ENCODE measurements around the gene FASN. TPM values are rescaled to one million over a fixed set of nuclear protein-coding genes. Genes with fewer than 3 reads are reported as not detected.

The FASN gene
- total RNA-seq, 2 experiments from 2014 or later, result 111 to 364 TPM

DNA sequence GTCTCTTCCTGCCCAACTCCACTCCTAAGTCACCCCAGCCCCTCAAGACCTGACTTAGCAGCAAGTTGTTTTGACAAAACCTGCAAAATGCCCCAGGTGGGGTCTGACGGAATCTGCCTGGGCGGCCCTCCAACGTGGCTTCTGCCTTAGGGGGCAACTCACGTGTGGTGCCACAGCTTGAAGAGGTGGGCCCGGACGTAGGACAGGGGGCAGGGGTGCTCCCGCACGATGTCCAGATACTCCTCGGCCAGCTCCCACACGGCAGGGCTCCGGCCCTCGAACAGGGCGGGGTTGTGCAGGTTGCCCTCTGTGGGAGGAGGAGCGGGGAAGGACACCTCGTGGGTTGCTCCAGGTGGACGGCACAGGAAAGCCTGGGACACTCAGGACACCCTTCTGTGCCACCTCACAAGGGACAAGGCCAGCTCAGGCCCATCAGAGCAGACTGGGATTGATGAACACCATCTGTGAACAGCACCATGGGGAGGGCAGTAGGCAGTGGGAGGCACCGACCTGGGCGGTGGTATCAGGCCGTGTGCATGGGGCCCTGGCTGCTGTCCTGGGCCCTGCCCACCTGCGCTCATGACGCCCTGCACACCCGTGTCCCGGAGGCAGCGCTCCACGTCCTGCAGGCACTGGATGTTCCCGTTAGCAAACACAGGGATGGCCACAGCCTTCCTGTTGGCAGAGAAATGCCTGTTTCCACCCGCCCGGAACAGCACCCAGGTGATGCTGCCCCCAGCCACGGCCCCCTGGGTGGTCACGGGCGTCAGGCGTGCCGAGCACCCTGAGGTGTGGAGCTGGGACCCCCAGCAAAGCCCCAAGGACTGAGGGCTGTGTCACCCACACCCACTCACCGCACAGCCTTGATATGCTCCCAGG is 36.8 kb downstream of the FASN start:
- no peaks in the 10 kb centered on the region; the same call in 1 of the 2 replicates for H4K20me1 ChIP-seq (ENCODE audit: insufficient read depth, low read length)
- no peak overlapping the region for H3K4me2 ChIP-seq (ENCODE audit: low read length)
- no peaks in the 10 kb centered on the region for H3K9me3 ChIP-seq (ENCODE audit: low read length)
- no peak overlapping the region for H2AFZ ChIP-seq (ENCODE audit: low read length)
- CTCF ChIA-PET (ENCODE audit: unreplicated experiment), result no interaction called here
- peaks cover 18% of the 10 kb centered on the region; the same call in 1 of the 2 replicates for H3K79me2 ChIP-seq (ENCODE audit: insufficient read depth, low read depth, low read length)
- POLR2A ChIA-PET, result no interaction called here
- H3K9me2 ChIP-seq (ENCODE audit: insufficient read depth, low read length), result no peaks in the 10 kb centered on the region
- intact Hi-C loops (cut with micrococcal nuclease; ENCODE audit: unreplicated experiment), result no loop called here
- H3K36me3 ChIP-seq (ENCODE audit: insufficient read depth, low read length), result peaks cover 78% of the 10 kb centered on the region
- no peak for DNase-seq (ENCODE audit: low spot score)
- TF ChIP-seq, protein P1, sequence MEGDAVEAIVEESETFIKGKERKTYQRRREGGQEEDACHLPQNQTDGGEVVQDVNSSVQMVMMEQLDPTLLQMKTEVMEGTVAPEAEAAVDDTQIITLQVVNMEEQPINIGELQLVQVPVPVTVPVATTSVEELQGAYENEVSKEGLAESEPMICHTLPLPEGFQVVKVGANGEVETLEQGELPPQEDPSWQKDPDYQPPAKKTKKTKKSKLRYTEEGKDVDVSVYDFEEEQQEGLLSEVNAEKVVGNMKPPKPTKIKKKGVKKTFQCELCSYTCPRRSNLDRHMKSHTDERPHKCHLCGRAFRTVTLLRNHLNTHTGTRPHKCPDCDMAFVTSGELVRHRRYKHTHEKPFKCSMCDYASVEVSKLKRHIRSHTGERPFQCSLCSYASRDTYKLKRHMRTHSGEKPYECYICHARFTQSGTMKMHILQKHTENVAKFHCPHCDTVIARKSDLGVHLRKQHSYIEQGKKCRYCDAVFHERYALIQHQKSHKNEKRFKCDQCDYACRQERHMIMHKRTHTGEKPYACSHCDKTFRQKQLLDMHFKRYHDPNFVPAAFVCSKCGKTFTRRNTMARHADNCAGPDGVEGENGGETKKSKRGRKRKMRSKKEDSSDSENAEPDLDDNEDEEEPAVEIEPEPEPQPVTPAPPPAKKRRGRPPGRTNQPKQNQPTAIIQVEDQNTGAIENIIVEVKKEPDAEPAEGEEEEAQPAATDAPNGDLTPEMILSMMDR (conservative IDR thresholded peaks at IDR 0.05; ENCODE audit: low read length), result no peak
- TF ChIP-seq EZH2phosphoT487 (IDR thresholded peaks at IDR 0.05; ENCODE audit: borderline replicate concordance, low read depth, low read length), result no peak
- no peak overlapping the region for H3K4me3 ChIP-seq (ENCODE audit: low read depth, low read length, poor library complexity, severe bottlenecking)
- no TSS peak for BruUV-seq (replicated peaks)
- no peak overlapping the region for H3K27ac ChIP-seq (ENCODE audit: low read depth, low read length, poor library complexity, severe bottlenecking)
- peaks cover 17% of the 10 kb centered on the region for H3K4me1 ChIP-seq (ENCODE audit: insufficient read depth, low read length, poor library complexity, severe bottlenecking)

DNA sequence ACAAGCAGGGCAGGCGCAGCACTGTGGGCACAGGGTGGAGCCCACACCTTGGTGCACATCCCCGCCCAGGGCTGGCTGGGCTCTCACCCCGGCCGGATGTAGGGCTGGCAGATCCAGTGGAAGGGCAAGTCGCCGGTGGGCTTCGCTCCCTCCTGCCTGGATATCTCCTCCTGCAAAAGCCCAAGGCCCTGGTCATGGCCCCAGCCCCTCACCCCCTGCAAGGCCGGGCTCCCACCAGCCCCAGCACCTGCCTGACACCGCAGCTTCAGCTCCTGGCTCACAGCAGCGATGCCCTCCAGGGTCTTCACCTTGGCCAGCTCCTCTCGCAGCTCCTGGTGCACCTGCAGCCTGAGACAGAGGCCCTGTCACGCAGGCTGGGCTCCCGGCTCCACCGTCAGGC is 37.4 kb downstream of the FASN start:
- H4K20me1 ChIP-seq (ENCODE audit: insufficient read depth, low read length), result no peaks in the 10 kb centered on the region; the same call in 1 of the 2 replicates
- TF ChIP-seq EZH2phosphoT487 (IDR thresholded peaks at IDR 0.05; ENCODE audit: borderline replicate concordance, low read depth, low read length), result no peak
- TF ChIP-seq, protein P1 (conservative IDR thresholded peaks at IDR 0.05; ENCODE audit: low read length), result no peak
- ChIA-PET CTCF (ENCODE audit: unreplicated experiment) (no interaction called here), POLR2A (no interaction called here)
- no peak overlapping the region for H2AFZ ChIP-seq (ENCODE audit: low read length)
- peaks cover 18% of the 10 kb centered on the region; the same call in 1 of the 2 replicates for H3K79me2 ChIP-seq (ENCODE audit: insufficient read depth, low read depth, low read length)
- no peak overlapping the region for H3K4me2 ChIP-seq (ENCODE audit: low read length)
- intact Hi-C loops (cut with micrococcal nuclease; ENCODE audit: unreplicated experiment), result no loop called here
- H3K4me1 ChIP-seq (ENCODE audit: insufficient read depth, low read length, poor library complexity, severe bottlenecking), result peaks cover 12% of the 10 kb centered on the region
- no TSS peak for BruUV-seq (replicated peaks)
- H3K27ac ChIP-seq (ENCODE audit: low read depth, low read length, poor library complexity, severe bottlenecking), result no peak overlapping the region
- DNase-seq (ENCODE audit: low spot score), result no peak
- H3K36me3 ChIP-seq (ENCODE audit: insufficient read depth, low read length), result peaks cover 85% of the 10 kb centered on the region
- no peaks in the 10 kb centered on the region for H3K9me2 ChIP-seq (ENCODE audit: insufficient read depth, low read length)
- no peaks in the 10 kb centered on the region for H3K9me3 ChIP-seq (ENCODE audit: low read length)
- H3K4me3 ChIP-seq (ENCODE audit: low read depth, low read length, poor library complexity, severe bottlenecking), result no peak overlapping the region

DNA sequence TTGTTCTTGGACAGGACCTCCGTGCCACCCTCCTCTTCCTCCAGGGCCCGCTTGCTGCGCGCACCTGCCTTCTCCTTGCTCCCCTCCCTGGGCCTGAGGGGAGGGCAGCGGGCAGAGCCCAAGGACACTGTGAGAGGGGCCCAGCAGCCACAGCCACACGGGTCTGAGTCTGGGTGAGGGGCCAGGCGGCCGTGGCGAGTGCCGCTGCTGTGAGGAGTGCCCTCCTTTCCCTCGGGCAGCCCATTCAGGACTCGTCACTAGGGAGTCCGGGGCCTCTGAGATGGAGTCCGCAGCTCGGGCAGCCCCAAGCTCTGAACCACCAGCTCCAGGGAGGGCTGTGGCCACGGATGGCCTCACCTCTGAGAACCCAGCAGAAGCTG is 38.0 kb downstream of the FASN start:
- Histone ChIP-seq H2AFZ (ENCODE audit: low read length) (no peak overlapping the region), H3K36me3 (ENCODE audit: insufficient read depth, low read length) (peaks cover 91% of the 10 kb centered on the region), H3K9me2 (ENCODE audit: insufficient read depth, low read length) (no peaks in the 10 kb centered on the region), H3K79me2 (ENCODE audit: insufficient read depth, low read depth, low read length) (peaks cover 14% of the 10 kb centered on the region; the same call in 1 of the 2 replicates), H3K4me3 (ENCODE audit: low read depth, low read length, poor library complexity, severe bottlenecking) (no peak overlapping the region), H3K27ac (ENCODE audit: low read depth, low read length, poor library complexity, severe bottlenecking) (no peak overlapping the region), H3K4me2 (ENCODE audit: low read length) (no peak overlapping the region), H4K20me1 (ENCODE audit: insufficient read depth, low read length) (no peaks in the 10 kb centered on the region; the same call in 1 of the 2 replicates), H3K9me3 (ENCODE audit: low read length) (no peaks in the 10 kb centered on the region), H3K4me1 (ENCODE audit: insufficient read depth, low read length, poor library complexity, severe bottlenecking) (peaks cover 12% of the 10 kb centered on the region)
- no TSS peak for BruUV-seq (replicated peaks)
- ChIA-PET POLR2A (no interaction called here), CTCF (ENCODE audit: unreplicated experiment) (no interaction called here)
- intact Hi-C loops (cut with micrococcal nuclease; ENCODE audit: unreplicated experiment), result no loop called here
- no peak for DNase-seq (ENCODE audit: low spot score)
- TF ChIP-seq EZH2phosphoT487 (IDR thresholded peaks at IDR 0.05; ENCODE audit: borderline replicate concordance, low read depth, low read length), result no peak
- TF ChIP-seq, protein P1 (conservative IDR thresholded peaks at IDR 0.05; ENCODE audit: low read length), result no peak
